GM18520 (cell line): ENCODE measurements around the gene C4orf50.

ENCODE experiments used
- ATAC-seq: cut with Tn5 transposase; IDR thresholded peaks from one replicate; pipeline ENCODE4 v1.9.1; 2021; ENCODE audit not compliant: unreplicated experiment

Gene C4orf50

GRCh38 chr4:6044276-6044675, 26.0 kb upstream of the C4orf50 start:
- no peak for ATAC-seq

GRCh38 chr4:6043843-6044242, 25.6 kb upstream of the C4orf50 start:
- ATAC-seq = no peak

- ATAC-seq = no peak
Observed at GRCh38 chr4:6043188-6043587, 25.0 kb upstream of the C4orf50 start.

GRCh38 chr4:6042293-6043063, 24.2 kb upstream of the C4orf50 start:
- ATAC-seq = no peak

- no peak for ATAC-seq
Observed at GRCh38 chr4:6041800-6042199, 23.6 kb upstream of the C4orf50 start.

- ATAC-seq = no peak
Observed at GRCh38 chr4:6038711-6039110, 20.5 kb upstream of the C4orf50 start.

GRCh38 chr4:6035786-6036185, 17.6 kb upstream of the C4orf50 start:
- no peak for ATAC-seq

GRCh38 chr4:6033381-6033780, 15.2 kb upstream of the C4orf50 start:
- no peak for ATAC-seq

- ATAC-seq = no peak
Observed at GRCh38 chr4:6032249-6033244, 14.3 kb upstream of the C4orf50 start.

- ATAC-seq = no peak
Observed at GRCh38 chr4:6031846-6032245, 13.6 kb upstream of the C4orf50 start.

GRCh38 chr4:6030679-6031078, 12.4 kb upstream of the C4orf50 start:
- no peak for ATAC-seq

- no peak for ATAC-seq
Observed at GRCh38 chr4:6029254-6029653, 11.0 kb upstream of the C4orf50 start.

GRCh38 chr4:6028168-6028567, 9.9 kb upstream of the C4orf50 start:
- no peak for ATAC-seq

GRCh38 chr4:6027392-6027791, 9.2 kb upstream of the C4orf50 start:
- no peak for ATAC-seq

- no peak for ATAC-seq
Observed at GRCh38 chr4:6024313-6024960, 6.2 kb upstream of the C4orf50 start.

GRCh38 chr4:6023731-6024130, 5.5 kb upstream of the C4orf50 start:
- ATAC-seq = no peak

- no peak for ATAC-seq
Observed at GRCh38 chr4:6022607-6023288, 4.5 kb upstream of the C4orf50 start.

- no peak for ATAC-seq
Observed at GRCh38 chr4:6021831-6022606, 3.8 kb upstream of the C4orf50 start.

GRCh38 chr4:6020613-6021012, 2.4 kb upstream of the C4orf50 start:
- no peak for ATAC-seq
